ENCODE data around the gene SLCO2B1.

The SLCO2B1 gene

GRCh38 chr11:75200531-75200930 lies 49.6 kb downstream of the SLCO2B1 start:
- no peaks in the 10 kb centered on the region for H3K4me1 Mint-ChIP-seq (ENCODE audit: low read depth)
- H3K4me3 Mint-ChIP-seq: no peak overlapping the region
- H3K27ac Mint-ChIP-seq: no peak overlapping the region
- H3K36me3 Mint-ChIP-seq (ENCODE audit: low read depth): no peaks in the 10 kb centered on the region
- no peaks in the 10 kb centered on the region for H3K9me3 Mint-ChIP-seq
- DNase-seq: no peak
- H3K27me3 Mint-ChIP-seq: no peaks in the 10 kb centered on the region

DNA sequence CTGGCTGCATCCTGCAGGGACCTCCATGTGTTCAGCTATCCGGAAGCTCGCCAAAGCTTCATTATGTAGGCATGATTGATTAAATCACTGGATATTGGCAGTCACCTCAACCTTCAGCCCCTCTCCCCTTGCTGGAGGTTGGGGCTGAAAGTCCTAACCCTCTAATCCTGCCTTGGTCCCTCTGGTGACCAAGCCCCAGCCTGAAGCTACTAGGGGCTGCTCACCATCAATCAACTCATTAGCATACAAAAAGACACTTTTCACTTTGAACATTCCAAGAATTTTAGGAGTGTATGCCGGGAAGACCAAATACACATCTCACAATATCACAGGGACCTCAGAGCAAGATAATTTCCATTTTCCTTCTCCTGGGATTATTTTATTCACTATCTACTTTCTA lies 50.9 kb downstream of the SLCO2B1 start:
- H3K27me3 Mint-ChIP-seq: peaks cover 2% of the 10 kb centered on the region
- H3K9me3 Mint-ChIP-seq: no peaks in the 10 kb centered on the region
- H3K4me1 Mint-ChIP-seq (ENCODE audit: low read depth): no peaks in the 10 kb centered on the region
- no peak overlapping the region for H3K4me3 Mint-ChIP-seq
- H3K36me3 Mint-ChIP-seq (ENCODE audit: low read depth): no peaks in the 10 kb centered on the region
- DNase-seq: no peak
- H3K27ac Mint-ChIP-seq: no peak overlapping the region

DNA sequence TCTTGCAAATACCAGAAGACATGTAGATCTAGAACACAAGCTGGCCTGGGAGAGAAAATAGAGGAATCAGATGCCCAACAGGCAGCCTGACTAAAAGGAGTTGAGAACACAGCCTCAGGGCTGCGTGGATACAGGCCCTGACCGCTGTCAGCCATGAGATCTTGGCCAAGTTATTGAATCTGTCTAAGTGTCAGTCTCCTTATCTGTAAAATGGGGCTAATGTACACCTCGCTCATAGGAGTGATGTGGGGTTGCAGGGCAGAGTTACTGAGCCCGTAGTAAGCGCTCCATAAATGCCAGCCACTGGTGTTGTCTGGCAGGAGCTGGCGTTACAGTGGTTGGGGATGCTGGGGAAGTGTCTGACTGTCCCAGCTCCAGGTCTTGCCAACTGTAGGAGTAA lies 51.3 kb downstream of the SLCO2B1 start:
- Mint-ChIP-seq H3K4me1 (ENCODE audit: low read depth) (no peaks in the 10 kb centered on the region), H3K4me3 (no peak overlapping the region), H3K27ac (no peak overlapping the region), H3K36me3 (ENCODE audit: low read depth) (no peaks in the 10 kb centered on the region), H3K27me3 (peaks cover 4% of the 10 kb centered on the region), H3K9me3 (no peaks in the 10 kb centered on the region)
- DNase-seq: no peak

GRCh38 chr11:75203138-75203537 lies 52.2 kb downstream of the SLCO2B1 start:
- H3K4me3 Mint-ChIP-seq: no peak overlapping the region

GRCh38 chr11:75203641-75204011 lies 52.7 kb downstream of the SLCO2B1 start:
- H3K4me1 Mint-ChIP-seq (ENCODE audit: low read depth): no peaks in the 10 kb centered on the region
- no peaks in the 10 kb centered on the region for H3K9me3 Mint-ChIP-seq
- H3K36me3 Mint-ChIP-seq (ENCODE audit: low read depth): no peaks in the 10 kb centered on the region
- no peak for DNase-seq
- peaks cover 5% of the 10 kb centered on the region for H3K27me3 Mint-ChIP-seq
- H3K4me3 Mint-ChIP-seq: no peak overlapping the region
- no peak overlapping the region for H3K27ac Mint-ChIP-seq

More at GRCh38 chr11:75203138-75203537, 52.2 kb downstream of the SLCO2B1 start:
- no peaks in the 10 kb centered on the region for H3K9me3 Mint-ChIP-seq
- no peaks in the 10 kb centered on the region for H3K4me1 Mint-ChIP-seq (ENCODE audit: low read depth)
- no peaks in the 10 kb centered on the region for H3K36me3 Mint-ChIP-seq (ENCODE audit: low read depth)
- H3K27me3 Mint-ChIP-seq: peaks cover 5% of the 10 kb centered on the region
- DNase-seq: no peak
- H3K27ac Mint-ChIP-seq: no peak overlapping the region

- H3K27me3 Mint-ChIP-seq: peaks cover 5% of the 10 kb centered on the region
- no peaks in the 10 kb centered on the region for H3K4me1 Mint-ChIP-seq (ENCODE audit: low read depth)
- no peaks in the 10 kb centered on the region for H3K9me3 Mint-ChIP-seq
- no peak overlapping the region for H3K4me3 Mint-ChIP-seq
- DNase-seq: no peak
- no peak overlapping the region for H3K27ac Mint-ChIP-seq
- H3K36me3 Mint-ChIP-seq (ENCODE audit: low read depth): no peaks in the 10 kb centered on the region
Observed at GRCh38 chr11:75204012-75204674, 53.2 kb downstream of the SLCO2B1 start.

- Mint-ChIP-seq H3K4me3 (no peak overlapping the region), H3K27me3 (peaks cover 5% of the 10 kb centered on the region), H3K9me3 (no peaks in the 10 kb centered on the region), H3K27ac (no peak overlapping the region), H3K36me3 (ENCODE audit: low read depth) (no peaks in the 10 kb centered on the region), H3K4me1 (ENCODE audit: low read depth) (no peaks in the 10 kb centered on the region)
- peak; percentile 88 for DNase-seq
Observed at GRCh38 chr11:75204685-75205563, 54.0 kb downstream of the SLCO2B1 start.

DNA sequence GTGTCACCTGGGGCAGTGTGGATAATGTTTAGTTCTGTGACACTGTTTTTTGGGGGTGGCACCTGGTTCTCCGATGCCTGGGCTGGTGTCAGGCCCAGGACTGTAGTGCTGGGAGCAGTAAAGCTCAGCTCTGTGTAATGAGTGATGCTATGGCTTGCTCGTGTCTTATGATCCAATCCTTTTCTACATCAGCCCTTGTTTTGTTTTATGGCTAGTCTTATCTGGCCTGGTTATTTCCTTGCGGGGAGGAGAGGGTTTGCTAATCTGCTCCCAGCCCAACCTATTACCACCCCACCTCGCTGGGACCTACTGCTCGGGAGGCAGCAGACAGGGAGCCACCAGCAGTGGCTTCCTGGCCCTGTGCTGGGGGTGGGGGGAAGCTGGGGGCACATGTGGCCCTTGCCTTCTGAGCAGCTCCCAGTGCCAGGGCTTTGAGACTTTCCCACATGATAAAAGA lies 54.7 kb downstream of the SLCO2B1 start:
- Mint-ChIP-seq H3K36me3 (ENCODE audit: low read depth) (no peaks in the 10 kb centered on the region), H3K27me3 (peaks cover 7% of the 10 kb centered on the region), H3K4me3 (no peak overlapping the region), H3K4me1 (ENCODE audit: low read depth) (no peaks in the 10 kb centered on the region), H3K9me3 (no peaks in the 10 kb centered on the region), H3K27ac (no peak overlapping the region)
- no peak for DNase-seq

GRCh38 chr11:75208446-75208845 lies 57.5 kb downstream of the SLCO2B1 start:
- H3K4me1 Mint-ChIP-seq (ENCODE audit: low read depth): no peaks in the 10 kb centered on the region
- H3K27me3 Mint-ChIP-seq: peaks cover 21% of the 10 kb centered on the region
- DNase-seq: no peak
- no peak overlapping the region for H3K4me3 Mint-ChIP-seq
- no peak overlapping the region for H3K27ac Mint-ChIP-seq
- no peaks in the 10 kb centered on the region for H3K9me3 Mint-ChIP-seq
- H3K36me3 Mint-ChIP-seq (ENCODE audit: low read depth): no peaks in the 10 kb centered on the region

GRCh38 chr11:75212411-75212810 lies 61.5 kb downstream of the SLCO2B1 start:
- no peaks in the 10 kb centered on the region for H3K4me1 Mint-ChIP-seq (ENCODE audit: low read depth)
- no peaks in the 10 kb centered on the region for H3K9me3 Mint-ChIP-seq
- H3K4me3 Mint-ChIP-seq: no peak overlapping the region
- H3K27me3 Mint-ChIP-seq: peaks cover 41% of the 10 kb centered on the region
- no peaks in the 10 kb centered on the region for H3K36me3 Mint-ChIP-seq (ENCODE audit: low read depth)
- DNase-seq: no peak
- H3K27ac Mint-ChIP-seq: no peak overlapping the region

- H3K27me3 Mint-ChIP-seq: peaks cover 46% of the 10 kb centered on the region
- H3K4me1 Mint-ChIP-seq (ENCODE audit: low read depth): no peaks in the 10 kb centered on the region
- H3K4me3 Mint-ChIP-seq: no peak overlapping the region
- H3K9me3 Mint-ChIP-seq: no peaks in the 10 kb centered on the region
- H3K36me3 Mint-ChIP-seq (ENCODE audit: low read depth): no peaks in the 10 kb centered on the region
- no peak overlapping the region for H3K27ac Mint-ChIP-seq
- peak; percentile 78 for DNase-seq
Observed at GRCh38 chr11:75214411-75214821, 63.5 kb downstream of the SLCO2B1 start.

GRCh38 chr11:75214843-75215242 lies 63.9 kb downstream of the SLCO2B1 start:
- H3K27me3 Mint-ChIP-seq: peaks cover 46% of the 10 kb centered on the region
- H3K4me1 Mint-ChIP-seq (ENCODE audit: low read depth): no peaks in the 10 kb centered on the region
- no peak for DNase-seq
- H3K36me3 Mint-ChIP-seq (ENCODE audit: low read depth): no peaks in the 10 kb centered on the region
- H3K27ac Mint-ChIP-seq: no peak overlapping the region
- no peaks in the 10 kb centered on the region for H3K9me3 Mint-ChIP-seq
- H3K4me3 Mint-ChIP-seq: no peak overlapping the region

DNA sequence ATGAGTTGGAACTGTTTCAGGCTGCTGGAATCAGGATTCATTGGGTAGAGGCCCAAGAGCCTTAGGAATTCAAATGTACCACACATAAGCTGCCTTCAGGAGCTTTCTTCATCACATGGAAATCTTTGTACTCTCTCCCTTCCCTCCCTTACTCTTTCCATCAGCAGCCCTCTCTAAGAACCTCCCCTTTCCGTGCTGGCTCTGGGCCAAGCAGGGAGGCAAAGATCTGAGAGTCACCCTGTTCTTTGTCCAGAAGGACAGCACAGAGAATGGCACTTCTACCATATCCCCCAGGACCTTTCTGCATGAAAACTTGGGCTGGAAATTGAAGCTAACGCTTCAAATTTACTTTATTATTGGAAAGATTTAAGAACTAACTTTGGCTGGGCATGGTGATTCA lies 69.0 kb downstream of the SLCO2B1 start:
- no peak for DNase-seq
- Mint-ChIP-seq H3K36me3 (ENCODE audit: low read depth) (no peaks in the 10 kb centered on the region), H3K27ac (no peak overlapping the region), H3K4me1 (ENCODE audit: low read depth) (no peaks in the 10 kb centered on the region), H3K9me3 (no peaks in the 10 kb centered on the region), H3K4me3 (no peak overlapping the region), H3K27me3 (peaks cover 21% of the 10 kb centered on the region)

GRCh38 chr11:75223954-75224643 lies 73.2 kb downstream of the SLCO2B1 start:
- DNase-seq: no peak
- no peak overlapping the region for H3K4me3 Mint-ChIP-seq
- peaks cover under 1% of the 10 kb centered on the region for H3K27me3 Mint-ChIP-seq
- no peaks in the 10 kb centered on the region for H3K36me3 Mint-ChIP-seq (ENCODE audit: low read depth)
- no peak overlapping the region for H3K27ac Mint-ChIP-seq
- H3K4me1 Mint-ChIP-seq (ENCODE audit: low read depth): no peaks in the 10 kb centered on the region
- no peaks in the 10 kb centered on the region for H3K9me3 Mint-ChIP-seq

GRCh38 chr11:75225794-75226193 lies 74.9 kb downstream of the SLCO2B1 start:
- Mint-ChIP-seq H3K4me1 (ENCODE audit: low read depth) (no peaks in the 10 kb centered on the region), H3K27ac (no peak overlapping the region), H3K36me3 (ENCODE audit: low read depth) (no peaks in the 10 kb centered on the region), H3K4me3 (no peak overlapping the region), H3K27me3 (peaks cover 3% of the 10 kb centered on the region), H3K9me3 (no peaks in the 10 kb centered on the region)
- DNase-seq: no peak

Measured in activated T-cell treated with anti-CD3 and anti-CD28 coated beads, Interleukin-2, amount 50 U/mL, for 24 hours (primary cell).